IPS-NIHi7 (cell line): ENCODE measurements around the gene BTBD16.

Experiments
- DNase-seq: peaks from one replicate; pipeline ENCODE4 v3.0.0; 2012; ENCODE audit warnings: mixed read lengths; ENCODE audit errors: extremely low spot score

The BTBD16 gene

DNA sequence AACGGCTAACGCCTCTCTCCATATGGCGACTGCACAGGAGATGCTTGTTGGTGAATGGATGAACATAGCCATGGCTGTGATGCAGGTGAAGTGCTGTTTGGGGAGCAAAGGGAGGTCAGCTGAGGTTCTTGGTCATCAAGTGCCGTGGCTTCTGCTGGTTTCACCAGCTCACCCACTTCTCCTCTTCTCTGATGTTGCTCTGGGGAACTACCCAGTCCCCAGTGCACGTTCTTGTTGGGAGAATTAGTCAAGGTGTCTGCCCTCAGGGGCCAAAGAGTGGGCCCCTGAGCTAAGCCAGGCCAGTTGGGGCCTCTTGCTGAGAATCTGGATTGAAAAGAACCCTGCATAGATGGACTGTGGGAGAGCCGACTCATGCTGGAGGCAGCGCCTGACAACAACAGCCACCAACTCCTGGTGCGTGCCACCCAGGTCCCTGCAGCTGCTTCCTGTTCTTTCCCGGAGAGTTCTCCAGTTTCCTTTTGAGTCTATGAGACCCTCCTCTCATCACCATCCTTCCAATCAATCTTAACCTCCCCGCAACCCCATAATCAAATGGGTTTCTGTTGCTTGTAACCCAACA lies 3.0 kb downstream of the BTBD16 start:
- no peak for DNase-seq

DNA sequence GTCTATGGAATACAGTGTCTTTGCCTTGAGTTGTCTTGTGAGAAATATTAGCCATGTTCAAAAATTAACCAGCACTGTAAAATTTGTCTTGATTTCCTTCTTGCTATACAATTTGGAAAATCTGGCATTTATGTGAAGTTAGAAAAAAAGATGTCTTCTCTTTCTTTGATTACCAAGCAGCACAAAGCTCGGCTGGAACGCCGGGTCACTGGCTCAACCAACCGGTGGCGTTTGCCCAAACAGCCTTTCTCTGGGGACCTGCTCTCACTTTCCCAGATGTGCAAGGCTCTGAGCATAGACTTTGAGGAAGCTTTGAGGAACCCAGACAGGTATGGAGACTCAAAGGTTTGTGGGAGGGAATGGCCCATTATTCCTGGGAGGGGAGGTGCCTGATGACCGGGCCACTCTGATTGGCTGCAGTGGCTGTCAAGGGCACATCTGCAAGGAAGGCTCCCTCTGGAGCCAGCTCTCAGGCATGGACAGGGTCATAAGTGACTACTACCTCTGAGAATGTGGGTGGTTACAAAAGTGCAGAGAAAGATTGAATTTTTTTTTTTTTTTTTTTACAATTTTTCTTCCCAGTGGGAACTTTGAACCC lies 5.6 kb downstream of the BTBD16 start:
- peak; percentile 63 for DNase-seq

DNA sequence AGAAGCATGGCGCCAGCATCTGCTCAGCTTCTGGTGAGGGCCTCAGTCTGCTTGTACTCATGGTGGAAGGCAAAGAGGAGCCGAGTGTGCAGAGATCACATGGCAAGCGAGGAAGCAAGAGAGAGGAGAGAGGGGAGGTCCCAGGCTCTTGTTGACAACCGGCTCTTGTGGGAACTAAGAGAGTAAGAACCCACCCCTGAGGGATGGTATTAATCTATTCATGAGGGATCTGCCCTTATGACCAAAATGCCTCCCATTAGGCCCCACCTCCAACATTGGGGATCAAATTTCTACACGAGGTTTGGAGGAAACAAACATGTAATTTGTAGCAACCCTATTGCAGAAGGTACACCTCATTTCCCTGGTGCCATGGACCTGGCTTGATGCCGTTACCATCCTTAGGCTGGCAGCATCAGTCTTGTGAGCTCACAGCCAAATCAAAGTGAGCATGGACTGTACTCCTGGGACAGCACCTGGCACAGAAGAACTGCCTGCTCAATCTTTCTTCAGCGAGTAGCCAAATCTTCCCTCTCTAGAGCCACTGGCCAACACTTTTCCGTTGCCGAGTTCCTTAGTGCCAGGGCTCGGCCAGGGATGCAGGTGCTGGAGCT lies 6.5 kb downstream of the BTBD16 start:
- DNase-seq, result no peak

DNA sequence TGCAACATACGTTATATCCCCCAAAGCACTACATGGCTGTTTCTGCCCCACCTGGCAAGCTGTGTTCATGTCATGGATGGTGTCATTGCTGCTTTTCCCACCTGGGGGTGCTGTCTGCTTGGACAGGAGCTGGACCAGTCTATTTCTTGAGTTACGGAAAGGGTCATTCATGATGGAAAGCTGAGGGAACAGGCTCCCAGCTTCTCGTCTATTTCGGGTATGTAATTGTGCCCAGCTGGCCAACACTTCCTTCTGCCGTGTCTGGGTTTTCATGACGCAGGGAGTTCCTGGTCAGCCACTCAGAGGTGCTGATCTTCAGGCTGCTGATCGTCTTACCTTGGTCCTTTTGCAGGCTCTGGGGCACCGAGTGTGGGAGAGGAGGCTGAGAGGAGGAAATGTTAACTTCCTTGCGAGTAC lies 8.6 kb downstream of the BTBD16 start:
- DNase-seq, result peak; percentile 68

DNA sequence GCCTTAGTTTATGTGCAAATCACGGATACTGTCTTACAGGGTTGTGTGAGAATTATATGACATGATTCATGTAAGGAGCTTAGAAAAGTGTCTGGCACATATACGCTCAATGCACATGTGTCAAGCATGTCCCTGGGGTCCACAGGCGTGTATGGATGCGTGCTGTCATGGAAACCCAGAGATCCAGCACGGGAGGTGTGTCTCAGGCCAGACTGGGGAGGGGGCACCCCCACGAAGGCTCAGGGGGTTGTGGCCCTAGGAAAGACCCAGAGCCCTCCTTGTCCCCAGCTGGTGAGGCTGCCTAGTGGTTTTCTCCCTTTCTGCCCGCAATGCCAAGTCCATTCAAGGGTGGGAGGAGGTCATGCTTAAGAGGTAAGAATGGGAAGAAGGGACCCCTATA lies 9.1 kb downstream of the BTBD16 start:
- DNase-seq, result no peak

DNA sequence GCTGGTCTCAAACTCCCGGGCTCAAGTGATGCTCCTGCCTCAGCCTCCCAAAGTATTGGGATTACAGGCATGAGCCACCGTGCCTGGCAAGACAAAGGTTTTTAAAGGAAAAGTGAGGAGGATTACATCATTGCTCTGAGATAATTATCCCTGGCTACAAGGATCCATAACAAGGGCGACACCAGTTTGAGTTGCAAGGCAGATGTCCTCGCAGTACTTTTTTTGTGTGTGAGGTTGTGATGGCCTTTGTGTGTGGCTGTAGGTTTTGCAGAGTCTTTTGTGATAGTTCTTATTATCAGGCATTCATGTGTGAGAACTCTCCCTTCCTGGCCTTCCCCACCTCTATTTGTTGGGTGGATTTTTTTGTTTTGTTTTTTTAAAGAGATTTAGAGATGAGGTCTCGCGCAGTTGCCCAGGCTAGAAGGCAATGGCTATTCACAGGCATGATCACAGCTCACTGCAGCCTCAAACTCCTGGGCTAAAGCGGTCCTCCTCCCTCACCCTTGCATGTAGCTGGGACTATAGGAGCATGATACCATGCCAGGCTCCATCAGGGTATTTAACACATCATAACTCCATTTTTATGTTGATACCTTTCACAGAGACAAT lies 10.0 kb downstream of the BTBD16 start:
- no peak for DNase-seq

DNA sequence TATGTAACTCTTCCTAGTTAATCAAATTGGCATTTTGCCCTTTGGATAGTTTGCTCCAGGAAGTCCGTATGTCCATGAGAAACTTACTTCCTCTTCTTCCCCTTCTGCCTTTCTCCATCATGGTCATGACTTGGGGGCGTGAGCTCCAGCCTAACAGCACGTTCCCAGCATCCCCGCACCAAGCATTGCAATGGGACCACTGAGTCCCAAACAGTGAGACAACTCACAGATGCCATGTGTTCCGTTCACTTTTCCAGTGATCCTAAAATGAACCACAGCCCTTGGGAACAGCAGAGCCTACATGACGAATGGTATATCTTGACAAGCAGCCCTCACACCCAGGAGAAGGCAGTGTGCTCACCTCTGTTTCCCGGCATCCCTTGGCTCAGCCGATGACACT lies 10.7 kb downstream of the BTBD16 start:
- no peak for DNase-seq

DNA sequence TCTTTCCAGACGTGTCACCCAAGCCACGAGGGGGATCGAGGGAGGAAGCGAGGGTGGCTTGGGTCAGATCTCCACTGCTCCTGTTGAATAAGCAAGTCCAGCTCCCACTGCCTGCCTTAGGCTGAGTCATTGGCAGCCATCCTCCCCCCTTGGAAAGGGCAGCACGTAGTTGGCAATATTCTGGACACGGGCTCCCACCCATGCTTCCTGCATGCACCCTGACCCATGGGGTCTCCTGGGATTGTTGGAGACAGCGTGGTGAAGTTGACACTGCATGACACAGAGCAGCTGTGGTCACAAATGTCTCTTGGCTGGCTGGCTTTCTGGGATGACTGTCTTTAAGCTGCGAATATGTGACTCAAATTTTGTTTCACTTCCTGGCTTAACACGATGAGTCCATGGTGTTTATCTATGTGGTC lies 11.2 kb downstream of the BTBD16 start:
- DNase-seq, result no peak

DNA sequence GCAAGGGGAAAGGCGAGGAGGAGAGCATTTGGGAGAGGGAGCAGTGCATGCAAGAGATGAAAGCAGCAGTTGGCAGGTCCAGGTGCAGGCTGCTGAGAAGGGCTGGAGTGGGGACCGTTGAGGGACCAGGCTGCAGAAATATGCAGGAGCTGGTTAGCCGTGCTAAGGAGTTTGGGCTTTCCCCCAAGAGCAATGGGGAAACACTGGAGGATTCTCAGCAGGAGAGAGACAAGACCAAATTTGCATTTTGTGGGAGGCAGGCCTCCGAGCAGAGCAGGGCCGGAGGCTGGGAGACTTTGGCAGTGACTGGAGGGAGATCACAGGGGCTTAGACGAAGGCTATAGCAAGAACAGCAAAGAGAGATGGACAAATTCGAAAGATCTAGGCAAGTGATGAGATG lies 11.8 kb downstream of the BTBD16 start:
- DNase-seq, result peak; percentile 20

DNA sequence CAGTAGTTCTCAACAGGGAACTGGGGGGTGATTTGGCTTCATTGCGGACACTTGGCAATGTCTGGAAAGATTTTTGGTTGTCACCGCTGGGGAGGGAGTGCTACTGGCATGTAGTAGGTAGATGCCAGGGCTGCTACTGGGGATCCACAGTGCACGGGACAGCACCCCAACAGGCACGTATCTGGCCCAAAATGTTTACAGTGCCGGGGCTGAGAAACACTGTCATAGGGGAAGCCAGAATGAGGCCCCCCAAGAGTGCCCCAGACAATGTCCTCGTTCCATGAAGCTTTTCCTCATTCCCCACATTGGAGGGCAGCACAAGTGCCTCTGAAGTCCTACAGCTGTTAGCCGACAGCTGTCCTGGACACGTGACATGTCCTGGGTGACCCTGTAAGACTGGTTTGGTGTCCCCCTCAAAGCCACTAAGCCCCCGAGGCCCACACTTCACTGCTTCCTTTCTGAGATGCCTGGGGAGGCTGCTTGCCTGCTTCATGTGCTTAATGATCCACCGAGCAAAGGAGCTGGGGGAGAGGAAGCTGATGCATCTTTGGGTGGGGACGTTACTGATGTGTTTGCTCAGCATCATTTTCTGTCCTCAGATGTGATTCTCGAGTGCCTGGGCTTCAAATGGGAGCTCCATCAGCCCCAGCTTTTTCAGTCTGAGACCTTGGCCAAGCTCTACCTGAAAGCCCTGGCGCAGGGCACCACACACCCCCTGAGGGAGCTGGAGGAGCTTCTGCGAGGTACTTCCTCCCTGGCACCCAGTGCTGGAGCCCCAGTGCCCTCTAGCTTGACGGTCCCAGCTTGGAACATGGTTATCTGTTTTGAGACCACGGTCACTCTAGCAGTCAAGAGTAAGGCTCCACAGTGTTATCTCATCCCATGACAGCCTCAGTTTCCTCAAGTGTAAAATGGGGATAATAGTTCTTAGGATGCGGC lies 14.7 kb downstream of the BTBD16 start:
- no peak for DNase-seq

DNA sequence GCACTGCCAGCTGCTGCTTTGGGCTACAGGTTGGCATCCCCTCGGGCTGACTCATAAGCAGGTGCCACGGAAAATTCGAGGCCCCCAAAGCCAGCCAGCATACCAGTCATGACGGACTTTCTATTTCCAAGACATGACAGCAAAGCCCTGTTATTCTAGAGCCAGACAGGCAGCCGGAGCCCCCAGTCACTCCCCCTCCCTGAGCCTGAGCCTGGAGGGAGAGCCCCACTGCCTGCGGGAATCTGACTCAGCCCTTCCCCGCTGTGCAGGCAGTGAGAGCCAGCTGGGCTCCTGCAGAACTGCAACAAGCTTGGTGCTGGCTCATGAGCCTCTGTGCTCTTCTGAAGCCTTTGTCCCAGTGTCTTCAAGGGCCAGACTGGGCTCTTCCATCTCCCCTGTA lies 15.8 kb downstream of the BTBD16 start:
- peak; percentile 73 for DNase-seq

DNA sequence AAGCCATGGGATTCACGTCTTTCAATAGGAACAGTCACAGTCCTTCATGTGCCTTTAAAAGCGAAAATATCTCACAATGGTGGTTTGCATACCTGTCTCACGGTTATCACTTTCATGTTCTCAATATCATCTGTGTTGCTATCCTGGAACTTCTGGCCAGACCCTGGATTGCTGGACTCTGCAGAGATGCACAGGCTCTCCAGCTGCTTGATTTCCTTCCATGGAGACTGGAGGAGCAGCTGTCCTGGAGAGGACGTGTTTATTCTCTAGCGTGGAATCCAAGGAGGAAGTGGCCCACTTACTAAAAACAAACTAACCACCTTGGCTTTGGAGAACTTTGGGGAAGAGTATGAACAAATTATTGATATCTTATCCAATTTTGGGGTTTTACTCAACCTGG lies 16.5 kb downstream of the BTBD16 start:
- no peak for DNase-seq

DNA sequence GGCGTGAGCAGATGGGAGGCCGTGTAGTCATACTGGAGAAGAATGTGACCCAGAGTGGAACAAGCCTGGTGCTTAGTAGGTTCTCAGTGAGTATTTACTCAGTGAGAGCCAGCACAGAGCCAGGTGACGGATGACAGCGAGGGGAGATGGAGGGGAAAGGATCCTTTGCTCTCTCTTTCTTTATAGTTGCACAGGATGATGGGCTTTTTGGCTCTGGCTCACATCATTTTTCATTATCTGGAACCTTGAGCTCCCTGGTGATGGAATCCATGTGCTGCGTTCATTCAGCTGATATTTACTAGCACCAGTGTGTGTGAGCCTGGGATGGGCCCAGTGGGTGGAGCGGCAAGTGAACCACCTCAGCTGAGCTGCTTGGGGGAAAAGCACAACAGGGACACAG lies 17.2 kb downstream of the BTBD16 start:
- DNase-seq, result no peak

DNA sequence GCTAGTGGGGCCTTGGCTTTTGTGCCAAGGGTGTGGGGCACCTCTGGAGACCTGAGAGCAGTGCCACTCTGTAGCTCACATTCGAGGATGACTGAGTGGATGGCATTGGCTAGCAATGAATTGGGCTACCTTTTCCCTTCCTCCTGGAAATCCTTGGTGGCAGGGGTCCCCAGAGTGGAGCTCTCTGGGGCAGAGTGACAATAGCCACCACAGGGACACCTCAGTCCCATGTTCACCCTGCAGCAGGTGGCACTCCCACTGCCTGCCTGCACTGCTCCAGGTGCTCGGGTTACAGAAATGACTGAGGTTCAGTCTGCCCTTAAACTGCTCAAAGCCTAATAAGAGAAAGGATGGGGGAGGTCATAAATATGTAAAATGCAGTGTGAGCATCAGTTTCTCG lies 17.8 kb downstream of the BTBD16 start:
- no peak for DNase-seq

DNA sequence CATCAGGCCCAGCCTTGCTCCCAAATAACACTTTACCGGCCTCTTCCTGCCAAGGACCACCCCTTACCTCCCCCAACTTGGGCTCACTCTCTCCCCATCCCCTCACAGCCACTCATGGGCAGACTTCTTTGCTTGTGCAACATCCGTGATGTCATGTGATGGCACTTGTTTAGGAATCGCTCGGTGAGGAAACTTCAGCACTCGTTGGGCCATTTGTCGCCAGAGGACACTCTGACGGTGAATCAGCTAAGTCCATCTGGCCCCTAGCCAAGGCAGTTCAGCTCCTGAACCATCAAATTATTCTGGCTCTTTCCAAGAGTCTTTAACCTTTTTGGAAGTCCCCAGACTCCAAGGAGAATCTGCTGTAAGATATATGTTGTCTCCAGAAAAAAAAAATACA lies 19.2 kb downstream of the BTBD16 start:
- no peak for DNase-seq

DNA sequence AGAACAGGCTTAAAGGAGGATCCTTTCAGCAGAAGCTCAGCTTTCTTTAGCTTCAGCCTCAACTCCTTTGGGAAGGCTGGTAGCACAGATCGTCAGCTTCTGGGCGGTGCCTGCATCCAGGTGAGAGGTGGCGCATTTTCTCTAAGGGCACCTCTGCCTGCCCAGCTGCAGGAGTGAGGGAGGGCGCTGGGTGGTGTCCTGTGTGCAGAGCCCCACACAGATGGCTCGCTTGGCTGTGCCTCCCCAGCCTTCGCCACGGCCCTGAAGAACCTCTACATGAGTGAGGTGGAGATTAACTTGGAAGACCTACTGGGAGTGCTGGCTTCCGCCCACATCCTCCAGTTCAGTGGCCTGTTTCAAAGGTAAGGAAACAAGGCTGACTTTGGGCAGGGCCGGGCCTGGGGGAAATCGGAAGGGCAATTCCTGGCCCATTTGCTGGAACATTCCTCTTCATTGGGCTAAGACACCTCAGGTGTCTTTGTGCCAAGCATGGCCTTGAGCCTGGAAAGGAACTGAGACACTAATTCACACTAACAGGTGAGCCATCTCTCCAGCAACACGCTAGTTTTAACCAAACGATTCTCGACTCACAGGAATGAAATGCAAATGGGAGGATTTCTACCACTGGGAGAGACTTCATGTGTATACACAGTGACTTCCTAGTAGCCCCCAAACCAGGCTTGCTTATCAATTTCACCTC lies 19.9 kb downstream of the BTBD16 start:
- DNase-seq, result no peak

DNA sequence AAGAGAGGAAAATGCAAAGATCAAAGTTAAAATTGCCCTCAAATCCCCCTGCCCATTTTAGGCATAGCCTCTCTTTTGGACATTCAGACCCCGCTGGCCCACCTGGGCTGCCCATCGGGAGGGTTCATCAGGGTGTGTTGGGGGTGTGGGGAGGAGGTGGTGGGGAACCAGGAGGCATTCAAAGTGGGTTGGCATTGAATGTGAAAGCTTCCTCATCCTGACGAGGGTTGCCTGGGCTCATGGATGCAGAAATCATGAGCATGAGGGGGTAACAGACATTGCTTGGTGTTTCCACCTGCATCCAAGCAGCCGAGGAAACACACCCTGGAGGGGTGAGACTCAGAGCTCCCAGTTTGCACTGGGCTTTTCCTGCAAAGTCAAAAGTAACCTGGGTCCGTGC lies 20.6 kb downstream of the BTBD16 start:
- DNase-seq, result no peak

DNA sequence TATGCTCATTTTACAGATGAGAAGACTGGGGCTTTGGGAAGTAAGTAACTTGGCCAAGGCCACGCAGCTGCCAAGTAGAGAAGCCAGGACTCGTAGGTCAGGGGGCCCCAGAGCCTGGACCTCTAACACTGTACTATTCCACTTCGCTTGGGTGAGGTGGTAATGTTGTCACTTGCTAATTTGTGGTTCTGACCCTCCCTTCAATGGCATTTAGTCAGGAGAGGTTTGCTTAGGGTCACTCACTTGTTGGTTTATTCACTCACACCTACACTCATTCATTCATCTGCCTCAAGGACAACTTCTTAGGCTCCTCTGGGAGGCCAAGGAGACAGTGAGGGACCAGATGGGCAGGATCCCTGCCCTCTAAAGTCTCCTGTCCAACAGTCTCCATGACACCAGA lies 21.3 kb downstream of the BTBD16 start:
- DNase-seq, result no peak

DNA sequence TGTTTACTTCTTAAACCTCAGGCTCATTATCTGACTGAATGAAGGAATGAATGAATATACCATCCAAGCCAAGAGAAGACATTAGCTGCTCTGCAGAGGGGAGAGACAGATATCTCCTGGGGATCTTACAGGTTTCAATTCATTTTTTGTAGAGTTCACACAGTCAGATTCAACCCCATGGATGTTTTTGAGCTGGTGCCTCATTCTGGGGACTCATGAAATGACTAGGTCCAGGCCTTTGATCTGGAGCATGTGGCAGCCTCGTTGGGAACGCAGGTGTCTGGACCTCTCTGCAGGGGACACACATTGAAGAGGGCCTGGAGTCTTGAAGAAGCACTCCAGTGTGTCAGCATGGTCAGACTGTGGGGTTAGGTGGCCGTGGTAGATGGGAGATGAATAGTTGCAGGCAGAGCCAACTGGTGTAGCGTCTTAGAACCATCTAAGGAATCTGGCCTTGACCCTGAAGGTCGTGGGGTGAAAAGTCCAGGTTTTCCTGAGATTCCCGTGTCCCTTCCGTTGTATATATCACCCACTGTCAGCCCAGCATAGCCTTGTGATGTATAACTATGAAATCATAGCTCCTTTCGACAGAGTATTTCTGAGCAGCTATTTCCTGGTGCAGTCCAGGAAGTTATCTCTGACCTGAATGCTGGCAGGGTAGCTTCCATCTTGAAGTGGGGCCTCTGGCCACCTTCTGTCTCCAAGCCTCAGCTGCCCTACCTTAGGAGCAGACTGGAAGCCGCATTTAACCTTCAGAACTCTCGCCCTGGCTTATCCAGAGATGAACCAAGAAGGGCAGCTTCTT lies 22.3 kb downstream of the BTBD16 start:
- DNase-seq, result no peak

DNA sequence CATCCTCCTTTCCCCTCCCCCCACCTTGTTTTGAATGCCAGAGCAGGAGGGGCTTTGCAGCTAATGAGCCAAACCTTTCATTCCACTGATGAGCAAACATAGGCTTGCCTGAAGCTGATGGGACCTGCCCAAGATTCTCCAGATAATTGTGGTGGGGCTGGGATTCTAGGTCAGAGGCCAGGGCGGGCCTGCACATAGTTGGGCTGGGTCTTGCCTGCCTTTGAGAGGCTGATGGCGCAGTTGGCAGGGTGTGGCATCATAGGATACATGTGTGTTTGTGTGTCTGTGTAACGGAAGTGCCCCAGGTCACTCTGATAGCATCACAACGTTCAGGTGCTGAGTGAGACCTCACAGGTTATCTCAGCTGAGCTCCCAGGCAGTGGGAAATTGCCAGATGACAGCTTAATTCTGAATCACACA lies 22.9 kb downstream of the BTBD16 start:
- no peak for DNase-seq
